ENCODE results near the gene TFPI.

Gene TFPI

DNA sequence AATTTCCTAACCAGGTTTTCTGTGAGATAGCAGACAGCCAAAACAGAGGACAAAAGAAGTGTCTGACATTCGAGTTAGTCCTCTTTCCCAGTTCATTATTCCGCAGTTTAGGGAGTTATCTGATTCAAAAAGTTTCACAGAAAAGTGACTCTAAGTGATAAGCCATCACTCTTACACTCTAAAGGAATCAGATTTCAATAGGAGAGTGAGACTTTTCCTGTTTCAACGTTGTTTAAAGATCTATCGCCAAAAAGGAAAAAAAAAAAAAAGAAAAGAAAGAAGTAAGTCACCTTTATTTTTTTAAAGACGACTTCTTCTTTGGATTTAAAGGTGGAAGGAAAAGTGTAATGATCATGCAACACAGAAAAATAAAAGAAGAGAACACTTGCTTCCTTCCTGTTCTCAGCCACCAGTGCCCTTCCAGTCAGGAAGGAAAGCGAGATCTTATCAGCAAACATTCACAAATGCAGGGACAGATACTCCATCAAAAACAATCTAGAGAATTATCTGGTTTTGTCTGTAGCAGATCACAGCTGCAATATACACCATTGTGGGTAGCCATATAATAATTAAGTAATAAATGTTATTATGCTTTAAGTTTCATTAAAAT, 49.8 kb downstream of the TFPI start:
- DNase-seq (ENCODE audit: low read depth), result no peak

DNA sequence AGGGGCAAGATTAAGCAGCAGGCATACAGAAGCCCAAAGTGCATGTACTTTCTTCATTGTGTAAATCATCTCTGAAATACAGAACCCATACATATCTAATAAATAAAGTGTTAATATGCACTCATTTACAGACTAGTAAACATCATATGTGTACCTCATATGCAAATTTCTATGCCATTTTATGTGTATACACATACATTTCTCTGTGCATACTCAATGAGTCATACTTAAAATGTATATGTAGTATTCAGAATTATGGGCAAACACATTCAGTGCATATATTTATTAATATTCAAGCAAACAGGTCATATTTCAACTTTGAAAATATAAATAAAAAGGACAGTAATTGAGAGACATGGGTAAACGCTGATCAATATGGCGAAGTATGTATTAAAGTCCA, 50.5 kb downstream of the TFPI start:
- no peak for DNase-seq (ENCODE audit: low read depth)

DNA sequence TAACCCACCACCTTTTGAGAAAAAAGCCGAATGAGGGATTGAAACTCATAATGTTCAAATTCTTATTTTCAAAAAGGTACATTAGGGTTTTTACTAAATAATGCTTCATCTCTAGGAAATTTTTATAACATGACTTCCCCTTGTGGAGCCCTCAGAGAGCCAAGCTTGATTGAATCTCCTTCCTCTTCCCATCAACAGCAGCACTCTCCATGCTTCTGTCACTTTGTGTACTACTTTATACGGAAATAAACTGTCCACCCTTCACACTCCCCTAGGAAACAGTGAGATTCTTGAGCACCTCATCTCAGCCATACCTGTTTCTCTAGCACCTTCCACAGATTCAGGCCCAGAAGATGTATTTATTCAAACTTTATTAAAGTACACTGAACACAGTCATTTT, 51.8 kb downstream of the TFPI start:
- DNase-seq (ENCODE audit: low read depth), result no peak

DNA sequence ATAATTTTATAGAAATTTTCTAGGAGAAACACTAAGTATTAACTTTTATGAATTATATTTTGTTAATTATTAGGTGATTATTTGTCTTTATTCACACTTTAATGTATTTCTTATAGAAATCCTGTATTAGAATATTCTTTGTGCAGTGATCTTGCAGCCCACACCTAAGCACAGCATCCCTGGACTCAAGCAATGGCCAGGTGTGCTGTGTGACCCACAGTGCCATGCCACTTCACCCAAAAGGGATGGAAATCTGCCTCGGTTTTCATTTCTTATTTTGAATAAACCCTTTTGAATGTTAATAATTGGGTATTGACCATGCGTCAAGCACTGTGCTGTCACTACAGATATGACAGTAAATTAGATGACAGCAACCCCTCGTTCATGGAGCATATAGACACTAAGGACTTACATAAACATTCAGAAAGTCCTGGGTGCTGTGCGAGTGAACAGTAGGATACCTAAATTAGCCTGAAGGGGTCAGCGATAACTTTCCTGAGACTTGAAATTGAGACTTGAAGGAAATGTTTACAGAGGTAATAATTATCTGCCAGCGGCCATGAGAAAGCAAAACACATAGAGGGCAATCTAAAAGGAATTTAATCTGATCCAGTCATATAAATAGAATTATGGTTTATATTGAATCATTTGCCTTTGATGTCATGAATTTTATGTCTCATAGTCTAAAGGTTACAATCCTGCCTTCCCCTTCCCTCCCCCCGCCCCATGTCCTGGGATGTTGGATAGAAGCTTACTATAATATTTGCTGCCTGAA, 53.5 kb downstream of the TFPI start:
- DNase-seq (ENCODE audit: low read depth), result no peak

DNA sequence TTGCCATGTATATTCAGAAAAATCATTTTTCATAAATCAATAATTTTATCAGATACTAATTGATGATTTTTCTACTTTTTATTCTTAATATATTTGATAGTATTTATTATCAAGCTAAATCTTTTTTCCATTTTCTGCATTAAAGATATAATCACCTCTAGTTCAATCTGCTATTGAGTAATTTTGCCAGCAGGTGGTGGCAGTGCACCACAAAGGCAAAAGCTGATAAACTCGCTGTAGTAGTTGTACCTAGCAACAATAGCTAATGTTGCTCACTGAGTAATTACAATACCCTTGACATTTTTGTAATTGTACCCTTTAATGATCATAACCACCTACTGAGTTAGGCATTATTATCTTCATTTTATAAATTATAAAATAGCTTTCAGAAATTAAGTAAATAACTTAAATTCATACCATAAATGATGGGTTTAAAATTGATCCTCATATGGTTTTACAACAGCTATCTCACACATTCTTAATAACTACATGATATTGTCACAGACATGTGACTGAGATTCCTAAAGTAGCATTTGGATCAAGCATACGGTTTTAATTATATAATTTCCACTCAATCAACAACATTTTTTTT, 54.2 kb downstream of the TFPI start:
- no peak for DNase-seq (ENCODE audit: low read depth)

DNA sequence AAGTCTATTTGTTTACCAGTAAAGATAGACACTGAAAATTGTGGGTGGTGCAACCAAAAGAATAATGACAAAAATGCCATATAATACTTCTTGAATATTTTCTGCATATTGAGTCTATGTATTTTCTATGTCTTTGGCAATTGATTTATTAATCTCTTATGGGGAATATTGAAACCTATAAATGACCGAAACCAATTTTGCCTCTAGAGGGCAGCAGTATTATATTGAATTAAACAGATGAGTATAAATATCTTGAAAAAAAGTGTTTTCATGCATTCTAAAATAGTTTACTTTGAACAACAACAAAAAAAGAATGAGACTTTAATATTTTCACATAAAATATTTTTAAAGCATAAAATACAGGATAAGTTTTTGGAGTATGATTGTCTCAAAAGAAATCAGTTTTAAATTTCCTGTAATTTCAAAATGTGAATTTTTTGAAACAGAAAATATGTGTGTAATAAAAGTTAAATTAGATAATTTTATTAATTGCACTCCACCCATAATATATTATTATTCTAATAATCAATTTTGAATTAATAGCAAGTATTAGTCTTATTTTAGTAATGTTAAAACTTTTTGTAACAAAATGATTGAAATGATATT, 56.3 kb downstream of the TFPI start:
- DNase-seq (ENCODE audit: low read depth), result no peak

DNA sequence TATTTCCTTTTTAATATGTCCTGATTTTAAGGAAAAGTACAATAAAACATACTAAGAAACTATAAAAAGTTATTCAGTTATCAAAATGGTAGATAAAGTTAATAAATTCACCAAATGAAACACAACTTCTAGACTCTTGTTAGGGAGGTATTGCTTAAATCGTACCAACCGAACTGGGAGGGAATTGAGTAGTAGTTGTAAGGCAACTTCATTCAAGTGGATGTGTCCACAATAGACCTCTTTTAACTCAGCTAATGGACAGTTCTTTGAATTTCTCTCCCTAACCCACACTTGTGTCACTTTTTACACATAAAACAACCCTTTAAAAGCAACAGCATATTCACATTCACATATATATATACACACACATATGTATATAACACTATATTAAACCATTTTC, 57.1 kb downstream of the TFPI start:
- no peak for DNase-seq (ENCODE audit: low read depth)

DNA sequence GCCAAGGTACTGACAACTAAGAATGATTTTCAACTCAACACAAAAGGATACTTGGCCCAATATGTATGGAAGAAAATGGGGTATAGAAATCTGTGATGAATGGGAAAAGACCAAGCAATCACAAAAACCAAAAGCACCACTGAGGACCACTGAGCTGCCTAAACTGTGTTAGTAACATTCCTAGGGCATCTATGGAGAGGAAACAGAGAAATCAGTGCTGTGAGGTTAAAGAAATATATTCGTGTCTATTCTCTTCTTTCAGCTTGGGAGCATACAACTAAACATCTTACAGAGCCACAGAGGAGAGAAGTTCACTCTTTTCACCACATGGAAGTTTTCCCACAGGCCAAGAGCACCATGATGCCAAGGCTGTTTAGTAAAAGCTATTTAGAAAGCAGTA, 58.9 kb downstream of the TFPI start:
- DNase-seq (ENCODE audit: low read depth), result no peak

DNA sequence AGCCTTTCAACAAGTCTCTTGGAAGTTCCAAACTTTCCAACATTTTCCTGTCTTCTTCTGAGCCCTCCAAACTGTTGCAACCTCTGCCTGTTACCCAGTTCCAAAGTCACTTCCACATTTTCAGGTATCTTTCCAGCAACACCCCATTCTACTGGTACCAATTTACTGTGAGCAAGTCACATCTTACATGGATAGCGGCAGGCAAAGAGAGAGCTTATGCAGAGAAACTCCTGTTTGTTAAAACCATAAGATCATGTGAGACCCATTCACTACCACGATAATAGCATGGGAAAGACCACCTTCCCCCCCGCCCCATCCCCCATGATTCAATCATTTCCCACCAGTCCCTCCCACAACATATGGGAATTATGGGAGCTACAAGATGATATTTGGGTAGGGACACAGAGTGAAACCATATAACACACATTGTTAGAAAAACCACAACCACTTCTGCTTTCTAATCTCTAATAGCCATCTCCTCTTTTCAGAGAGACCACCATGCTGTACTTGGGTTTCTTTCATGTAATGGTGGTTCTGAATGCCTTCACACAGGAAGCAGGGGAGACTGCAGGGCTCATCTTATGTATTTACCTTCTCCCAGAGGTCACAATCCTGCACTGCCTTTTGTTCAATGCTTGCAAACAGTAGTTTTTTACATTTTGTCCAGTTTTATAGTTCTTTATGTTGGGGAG, 60.2 kb downstream of the TFPI start:
- DNase-seq (ENCODE audit: low read depth), result no peak

DNA sequence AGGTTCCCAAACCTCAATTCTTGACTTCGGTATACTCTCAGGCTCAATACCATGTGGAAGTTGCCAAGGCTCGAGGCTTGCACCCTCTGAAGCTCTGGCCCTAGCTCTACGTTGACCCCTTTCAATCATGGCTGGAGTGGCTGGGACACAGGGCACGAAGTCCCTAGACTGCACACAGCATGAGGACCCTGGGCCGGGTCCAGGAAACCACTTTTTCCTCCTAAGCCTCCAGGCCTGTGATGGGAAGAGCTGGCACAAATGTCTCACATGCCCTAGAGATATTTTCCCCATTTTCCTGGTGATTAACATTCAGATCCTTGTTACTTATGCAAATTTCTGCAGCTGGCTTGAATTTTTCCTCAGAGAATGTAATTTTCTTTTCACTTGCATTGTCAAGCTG, 61.1 kb downstream of the TFPI start:
- DNase-seq (ENCODE audit: low read depth), result no peak

DNA sequence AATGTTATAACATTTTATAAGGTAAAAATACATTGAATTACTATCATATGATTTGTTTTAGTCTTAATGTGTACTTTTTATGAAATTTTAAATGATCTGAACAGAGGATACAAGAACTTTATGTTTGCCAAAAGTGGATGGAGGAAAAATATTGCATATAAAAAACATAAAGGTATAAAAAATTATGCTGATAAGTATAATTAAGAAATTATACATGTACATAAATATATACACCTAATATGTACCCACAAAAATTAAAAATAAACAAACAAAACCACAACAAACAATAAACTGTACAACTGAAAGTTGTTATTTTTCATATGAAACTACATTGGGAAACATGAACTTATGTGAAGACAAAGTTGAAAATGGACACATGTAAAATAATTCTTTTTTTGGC, 68.0 kb downstream of the TFPI start:
- no peak for DNase-seq (ENCODE audit: low read depth)

DNA sequence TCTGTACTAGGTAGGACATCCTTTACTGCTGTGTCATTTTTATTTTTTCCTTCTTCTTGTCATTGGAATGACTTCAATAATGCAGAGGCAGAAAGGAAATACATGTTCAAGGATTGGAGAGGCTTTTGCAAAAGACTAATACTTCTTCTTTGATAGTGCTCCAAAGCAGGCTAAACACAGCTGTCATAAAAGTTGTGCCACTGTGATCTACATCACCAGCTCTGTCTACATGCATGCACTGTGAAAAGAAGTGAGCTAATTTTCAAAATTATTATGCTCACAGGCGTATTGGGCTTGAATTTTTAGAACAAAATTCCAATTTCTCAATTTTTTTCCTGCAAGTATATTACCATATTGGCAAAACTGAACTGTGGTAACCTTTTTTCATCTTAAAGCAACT, 68.7 kb downstream of the TFPI start:
- no peak for DNase-seq (ENCODE audit: low read depth)

DNA sequence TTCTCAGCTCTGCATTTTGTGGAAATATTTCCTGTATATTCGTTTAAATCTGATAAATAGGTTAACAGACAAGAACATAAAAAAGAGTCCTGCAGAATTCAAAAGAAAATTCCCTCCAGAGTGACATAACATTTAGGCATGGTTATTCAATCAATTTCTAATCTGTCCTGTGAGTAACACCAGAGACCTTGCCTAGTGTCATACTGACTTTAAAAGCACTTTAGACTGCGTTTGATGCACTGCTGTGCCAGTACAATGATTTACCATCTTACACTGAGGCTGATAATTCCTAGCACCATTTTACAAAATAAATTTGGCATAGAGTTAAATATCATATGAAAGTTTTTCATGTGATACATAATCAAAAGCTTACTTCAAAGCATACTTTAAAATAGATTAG, 70.7 kb downstream of the TFPI start:
- no peak for DNase-seq (ENCODE audit: low read depth)

DNA sequence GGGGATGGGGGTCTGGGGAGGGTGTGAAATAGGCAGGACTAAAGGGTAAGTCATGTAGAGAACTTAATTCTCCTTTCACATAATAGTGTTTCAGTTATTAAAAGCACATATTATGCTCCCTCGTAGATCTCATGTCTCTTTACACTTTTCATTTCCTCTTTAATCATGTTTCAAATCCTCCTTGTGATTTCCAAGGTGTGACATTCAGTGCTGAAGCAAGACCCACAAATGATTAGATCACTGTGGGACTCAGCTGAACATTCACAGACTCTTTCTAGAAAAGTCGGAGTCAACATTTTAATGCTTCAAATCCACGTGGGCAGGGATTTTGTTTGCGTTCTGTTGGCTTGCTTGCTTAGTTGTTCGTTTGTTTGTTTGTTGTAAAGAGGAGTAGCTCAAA, 71.4 kb downstream of the TFPI start:
- DNase-seq (ENCODE audit: low read depth), result no peak

DNA sequence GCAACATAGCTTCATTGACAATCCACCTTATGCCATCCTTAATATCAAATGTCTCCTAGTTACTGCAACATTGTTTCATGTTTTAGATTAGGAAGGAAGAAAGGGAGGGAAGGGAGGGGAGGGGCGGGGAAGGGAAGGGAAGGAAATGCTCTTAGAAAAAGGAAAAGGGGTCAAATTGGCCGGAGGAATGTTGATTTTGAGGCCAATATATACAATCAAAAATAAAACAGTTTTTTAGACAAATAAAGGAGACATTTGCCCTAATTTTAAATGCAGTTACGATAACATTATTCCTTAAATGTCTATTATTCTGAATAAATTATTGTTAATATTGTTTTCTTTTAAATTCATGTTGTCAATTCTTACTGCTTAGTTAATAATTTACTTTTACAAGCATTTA, 72.7 kb downstream of the TFPI start:
- DNase-seq (ENCODE audit: low read depth), result no peak

DNA sequence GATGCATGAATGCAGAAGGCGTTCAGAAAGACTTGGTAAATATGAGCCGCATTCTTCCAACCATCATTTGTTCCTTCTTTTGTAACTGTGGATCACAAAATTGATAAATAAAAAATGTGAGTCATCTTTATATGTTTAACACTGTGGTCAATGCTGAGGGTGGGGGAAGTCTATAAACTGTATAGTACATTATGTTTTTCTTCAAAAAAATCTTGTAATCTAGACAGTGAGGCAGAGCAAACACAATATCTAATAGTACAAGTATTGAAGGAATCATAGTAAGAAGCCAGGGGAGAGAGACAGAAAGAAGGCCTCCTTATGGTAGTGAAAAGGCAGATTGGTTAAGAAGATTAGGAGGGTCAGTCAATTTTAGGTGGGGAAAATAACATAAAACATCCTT, 75.5 kb downstream of the TFPI start:
- no peak for DNase-seq (ENCODE audit: low read depth)

DNA sequence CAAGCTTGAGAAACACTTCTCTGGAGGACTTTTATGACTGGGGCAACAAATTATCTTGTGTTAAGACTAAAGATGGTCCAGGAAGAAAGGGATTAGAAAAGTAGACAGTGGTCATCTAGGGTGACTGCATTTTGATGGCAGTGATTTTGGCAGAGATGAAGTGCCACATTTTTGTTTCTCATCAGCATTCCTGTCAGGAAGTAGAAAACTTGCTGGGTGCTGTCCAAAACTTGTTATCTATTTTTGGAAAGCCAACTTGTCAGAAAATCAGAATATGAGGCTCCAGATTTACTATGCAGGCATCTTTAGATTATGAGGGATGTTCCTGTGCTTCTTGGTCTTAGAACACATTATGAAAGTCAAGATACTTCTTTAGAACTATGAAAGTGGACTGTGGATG, 77.2 kb downstream of the TFPI start:
- DNase-seq (ENCODE audit: low read depth), result no peak

DNA sequence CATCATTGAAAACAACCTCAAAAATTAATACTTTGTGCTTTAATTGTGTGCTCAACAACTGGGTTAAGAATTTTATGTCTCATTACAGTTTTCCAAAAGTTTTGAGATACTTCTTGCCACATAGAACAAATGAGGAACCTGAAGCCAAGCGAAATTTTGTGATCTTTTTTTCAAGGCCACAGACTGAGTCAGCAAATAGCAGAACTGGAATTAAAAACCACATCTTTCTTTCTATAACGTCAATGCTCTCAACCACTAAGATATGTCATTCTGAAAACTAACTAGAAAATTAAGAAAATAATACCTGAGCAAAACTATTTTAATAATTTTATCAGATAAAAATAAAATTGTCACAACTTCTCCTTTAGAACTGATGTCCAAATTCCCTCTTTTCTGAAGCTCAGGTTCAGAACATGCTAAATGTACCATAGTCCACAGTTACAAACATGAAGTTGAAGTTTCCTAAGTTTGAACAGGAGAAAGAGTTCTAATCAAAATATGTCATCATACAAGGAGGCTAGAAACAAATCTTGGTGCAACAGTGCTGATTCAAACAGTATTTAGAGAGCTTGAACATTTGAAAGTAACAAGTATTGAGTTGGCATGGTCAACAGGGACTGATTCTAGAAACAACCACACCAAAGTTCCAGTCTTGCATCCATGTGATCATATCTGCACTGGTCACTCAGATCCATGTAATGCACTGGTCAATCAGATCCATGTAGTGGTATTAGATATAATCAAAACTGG, 78.6 kb downstream of the TFPI start:
- no peak for DNase-seq (ENCODE audit: low read depth)

DNA sequence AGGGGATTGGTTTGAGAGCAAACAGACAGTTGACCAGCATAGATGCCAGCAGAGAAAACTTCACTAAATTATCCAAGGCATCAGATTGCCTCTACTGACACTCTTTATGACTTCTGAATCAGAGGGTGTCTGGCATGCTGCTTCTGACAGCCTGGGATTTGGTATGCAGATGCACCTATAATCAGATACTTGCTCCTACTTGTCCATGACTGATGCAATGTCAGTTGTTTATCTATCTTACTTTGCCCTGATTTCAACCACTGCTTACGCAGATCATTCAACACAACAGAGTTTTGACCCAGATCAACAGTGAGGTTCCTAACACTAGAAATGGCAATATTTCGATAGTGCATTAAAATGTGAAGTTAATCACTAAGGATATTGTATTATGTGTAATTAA, 83.5 kb downstream of the TFPI start:
- DNase-seq (ENCODE audit: low read depth), result no peak

DNA sequence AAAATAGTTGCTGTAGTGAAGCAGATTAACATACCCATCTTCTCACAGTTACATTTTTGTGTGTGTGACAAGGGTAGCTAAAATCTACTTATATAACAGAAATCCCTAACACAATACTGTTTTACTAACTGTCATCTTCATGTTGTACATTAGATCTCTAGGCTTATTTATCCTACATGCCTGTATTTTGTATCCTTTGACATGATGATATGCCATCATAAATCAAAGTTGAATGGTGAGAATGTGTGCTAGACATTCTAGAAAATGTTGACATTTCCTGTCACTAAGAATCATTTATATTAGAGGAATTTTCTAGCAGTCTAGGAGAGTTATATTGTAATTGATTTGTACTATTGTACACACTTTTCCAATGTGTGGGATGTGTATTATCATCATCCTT, 84.7 kb downstream of the TFPI start:
- DNase-seq (ENCODE audit: low read depth), result no peak

DNA sequence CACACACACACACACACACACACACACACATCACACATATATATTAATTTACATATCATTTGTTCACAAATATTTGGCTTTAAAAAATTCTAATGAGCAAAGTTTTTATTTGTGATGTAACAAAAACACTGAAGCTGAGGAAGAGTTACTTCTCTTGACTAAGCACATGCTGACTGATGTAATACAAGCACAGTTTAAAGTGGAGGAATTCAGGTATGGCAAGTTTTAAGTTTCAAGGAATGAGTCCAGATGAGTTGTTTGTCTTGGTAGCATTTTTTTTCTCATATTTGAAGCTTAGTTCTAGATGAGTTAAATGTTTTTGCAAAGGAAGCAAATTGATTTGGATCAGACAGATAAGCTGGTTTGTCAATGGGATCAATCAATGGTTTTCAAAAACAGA, 86.0 kb downstream of the TFPI start:
- DNase-seq (ENCODE audit: low read depth), result no peak

Measured in T-helper 22 cell (primary cell).